SW 1271 (cell line): Measurements from ENCODE around the gene DVL1.

Experiments
- DNase-seq, 2 experiments: peaks; one replicate each; lab custom pipeline; 2025; lab: John Stamatoyannopoulos, UW

The DVL1 gene

DNA sequence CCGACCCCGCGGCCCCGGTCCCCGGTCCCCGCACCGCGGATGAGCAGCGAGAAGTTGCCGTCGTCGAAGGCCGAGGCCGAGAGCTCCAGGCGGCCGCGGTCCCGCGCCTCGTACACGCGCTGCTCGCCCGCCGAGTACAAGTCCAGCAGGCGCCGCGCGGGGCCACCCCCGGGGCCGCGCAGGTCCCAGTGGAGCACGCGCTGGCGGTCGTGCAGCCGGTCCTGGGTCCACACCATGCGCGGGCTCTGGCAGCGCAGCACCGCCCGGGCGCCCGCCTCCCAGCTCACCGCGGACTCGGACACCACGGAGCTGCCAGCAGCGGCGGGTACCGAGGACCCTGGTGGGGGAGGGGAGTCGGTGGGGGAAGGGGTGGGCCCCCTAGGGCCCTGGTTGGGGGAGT is 6.2 kb upstream of the DVL1 start:
- DNase-seq, result no peak

DNA sequence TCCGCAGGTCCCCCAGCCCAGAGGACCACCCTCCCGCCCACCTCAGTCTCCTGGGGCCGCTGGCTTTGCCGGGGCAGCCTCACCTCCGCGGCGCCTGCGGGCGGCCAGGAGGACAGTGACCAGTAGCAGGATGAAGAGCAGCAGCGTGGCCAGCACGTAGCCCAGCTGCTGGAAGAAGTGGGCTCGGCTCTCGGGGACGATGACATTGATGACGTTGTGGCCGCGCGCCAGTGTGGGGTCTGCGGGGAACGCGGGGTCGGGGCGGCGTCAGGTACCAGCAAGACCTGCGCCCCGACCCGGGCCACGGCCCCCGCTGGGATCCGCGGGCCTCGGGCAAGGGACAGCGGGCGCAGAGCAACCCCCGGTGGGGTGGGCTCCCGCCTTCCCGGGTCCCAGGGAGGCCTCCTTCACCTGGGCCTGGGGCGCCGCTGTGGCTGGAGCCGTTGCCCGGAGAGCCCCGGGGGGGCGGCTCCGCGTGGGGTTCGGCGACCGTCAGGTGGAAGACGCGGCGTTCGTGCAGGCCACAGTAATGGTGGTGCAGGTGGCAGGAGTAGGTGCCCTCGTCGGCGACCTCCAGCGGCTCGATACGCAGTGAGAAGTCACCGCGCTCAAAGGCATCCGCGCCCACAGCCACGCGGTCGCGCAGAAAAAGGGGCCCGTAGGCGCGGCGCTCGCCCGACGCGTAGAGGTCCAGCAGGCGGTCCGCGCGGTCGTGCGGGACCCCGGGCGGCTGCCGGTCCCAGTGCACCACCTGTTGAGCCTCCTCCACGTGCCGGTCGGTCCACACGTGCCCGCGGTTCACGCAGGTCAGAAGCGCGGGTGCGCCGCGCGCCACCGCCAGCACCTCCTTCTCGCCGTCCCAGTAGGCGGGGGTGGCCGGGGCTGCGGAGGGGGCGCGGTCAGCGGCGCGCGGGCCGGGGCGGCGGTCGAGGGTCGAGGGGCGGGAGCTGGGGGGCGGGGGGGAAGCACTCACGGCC is 5.3 kb upstream of the DVL1 start:
- DNase-seq, result peak in 1 of 2 experiments; percentile 6

DNA sequence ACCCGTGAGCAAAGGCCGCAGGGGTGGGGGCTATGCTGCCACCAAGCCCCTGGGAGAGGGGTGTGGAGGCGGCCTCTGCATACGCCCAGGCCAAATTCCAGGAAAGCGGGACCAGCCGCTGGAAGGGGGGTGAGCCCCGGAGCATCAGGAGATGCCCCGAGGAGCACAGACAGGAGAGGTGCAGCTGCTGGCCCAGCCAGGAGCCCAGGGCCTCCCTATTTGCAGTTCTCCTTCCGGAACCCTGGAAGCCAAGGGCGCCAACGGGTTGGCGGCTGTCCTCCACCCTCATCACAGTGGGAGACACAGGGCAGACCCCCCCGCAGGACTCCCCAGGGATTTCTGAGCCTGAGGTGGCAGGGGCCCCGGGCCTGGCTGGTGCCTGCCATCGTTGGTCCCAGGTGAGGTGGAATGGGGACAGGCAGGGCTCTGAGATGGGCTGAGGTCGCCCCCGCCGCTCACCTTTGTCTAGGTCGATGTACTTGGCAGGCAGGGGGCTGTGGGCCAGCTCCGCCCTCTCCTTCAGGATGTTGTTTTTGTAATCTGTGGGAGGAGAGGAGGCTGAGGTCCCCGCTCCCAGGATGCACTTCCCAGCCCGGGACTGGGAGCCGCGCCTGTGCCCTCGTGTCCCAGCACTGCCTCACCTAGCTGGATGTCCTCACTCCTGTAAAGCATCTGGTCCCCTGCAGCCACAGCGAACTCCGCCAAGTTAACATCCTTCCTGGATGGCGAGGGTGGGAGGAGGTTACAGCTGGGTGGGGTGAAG is 4.4 kb upstream of the DVL1 start:
- DNase-seq, result no peak

DNA sequence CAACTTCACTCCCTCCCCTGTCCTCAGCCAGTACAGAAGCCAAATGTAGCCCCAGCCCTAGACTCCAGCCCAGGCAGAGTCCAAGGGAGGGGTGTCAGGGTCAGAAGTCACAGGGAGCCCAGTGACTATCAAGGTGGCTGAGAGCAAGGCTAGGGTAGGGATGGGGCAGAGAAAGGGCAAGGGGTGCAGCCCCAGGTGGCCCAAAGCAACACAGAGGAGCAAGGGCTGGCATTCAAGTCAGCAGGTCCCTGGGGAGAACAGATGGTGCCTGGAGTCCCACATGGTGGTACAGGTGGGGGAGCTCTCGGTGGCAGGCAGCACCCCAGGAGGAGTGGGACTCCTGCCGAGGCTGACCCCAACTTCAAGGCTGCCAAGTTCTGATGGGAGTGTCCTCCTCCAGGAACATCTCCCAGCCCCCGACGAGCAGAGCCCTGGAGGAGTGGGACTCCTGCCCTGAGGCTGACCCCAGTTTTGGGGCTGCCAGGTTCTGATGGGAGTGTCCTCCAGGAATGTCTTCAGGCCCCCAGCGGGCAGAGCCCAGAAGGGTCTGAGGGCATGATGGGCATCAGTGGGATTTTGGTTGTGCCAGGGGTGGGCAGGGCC is 3.7 kb upstream of the DVL1 start:
- DNase-seq, result no peak

DNA sequence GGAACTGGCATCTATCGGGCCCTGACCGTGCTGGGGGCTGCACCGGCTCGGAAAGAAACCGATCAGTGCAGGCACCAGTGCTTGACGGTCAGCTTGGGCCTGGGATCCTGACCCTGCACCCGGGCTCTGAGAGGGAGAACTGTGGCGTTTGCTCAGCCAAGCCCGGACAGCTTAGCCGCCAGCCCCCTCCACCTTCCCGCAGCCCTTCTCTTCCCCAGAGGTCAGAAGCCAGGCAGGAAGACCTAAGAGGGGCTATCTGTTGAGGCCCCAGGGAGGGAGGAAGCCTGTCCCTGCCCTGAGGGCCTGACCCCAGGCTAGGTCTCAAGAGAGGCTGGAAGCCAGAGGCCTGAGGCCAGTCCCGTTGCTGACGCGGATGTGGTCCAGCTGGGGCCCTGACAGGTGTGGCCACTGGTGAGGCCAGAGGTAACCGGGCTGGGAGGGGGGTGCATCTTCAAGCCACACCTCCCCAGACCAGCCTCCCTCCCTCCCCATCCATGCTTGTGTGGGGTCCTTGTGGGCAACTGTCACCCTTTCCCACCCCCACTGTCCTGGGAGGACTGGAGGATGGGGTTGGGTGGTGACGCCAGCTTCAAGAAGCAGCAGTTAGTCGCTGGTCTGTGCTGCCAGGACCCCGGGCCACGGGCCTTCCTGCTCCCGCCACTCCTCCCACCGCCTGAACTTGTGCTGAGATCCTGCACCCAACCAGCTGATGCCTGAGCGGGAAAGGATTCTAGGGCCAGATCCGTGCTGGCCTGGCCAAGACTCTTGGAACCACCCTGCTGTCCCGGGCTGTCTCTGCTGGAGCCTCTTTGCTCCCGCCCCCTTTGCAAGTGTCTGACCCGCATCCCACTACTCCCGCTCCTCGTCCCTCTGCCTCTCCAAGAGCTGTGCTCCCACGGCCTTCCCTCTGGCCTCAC is 2.6 kb upstream of the DVL1 start:
- no peak for DNase-seq

DNA sequence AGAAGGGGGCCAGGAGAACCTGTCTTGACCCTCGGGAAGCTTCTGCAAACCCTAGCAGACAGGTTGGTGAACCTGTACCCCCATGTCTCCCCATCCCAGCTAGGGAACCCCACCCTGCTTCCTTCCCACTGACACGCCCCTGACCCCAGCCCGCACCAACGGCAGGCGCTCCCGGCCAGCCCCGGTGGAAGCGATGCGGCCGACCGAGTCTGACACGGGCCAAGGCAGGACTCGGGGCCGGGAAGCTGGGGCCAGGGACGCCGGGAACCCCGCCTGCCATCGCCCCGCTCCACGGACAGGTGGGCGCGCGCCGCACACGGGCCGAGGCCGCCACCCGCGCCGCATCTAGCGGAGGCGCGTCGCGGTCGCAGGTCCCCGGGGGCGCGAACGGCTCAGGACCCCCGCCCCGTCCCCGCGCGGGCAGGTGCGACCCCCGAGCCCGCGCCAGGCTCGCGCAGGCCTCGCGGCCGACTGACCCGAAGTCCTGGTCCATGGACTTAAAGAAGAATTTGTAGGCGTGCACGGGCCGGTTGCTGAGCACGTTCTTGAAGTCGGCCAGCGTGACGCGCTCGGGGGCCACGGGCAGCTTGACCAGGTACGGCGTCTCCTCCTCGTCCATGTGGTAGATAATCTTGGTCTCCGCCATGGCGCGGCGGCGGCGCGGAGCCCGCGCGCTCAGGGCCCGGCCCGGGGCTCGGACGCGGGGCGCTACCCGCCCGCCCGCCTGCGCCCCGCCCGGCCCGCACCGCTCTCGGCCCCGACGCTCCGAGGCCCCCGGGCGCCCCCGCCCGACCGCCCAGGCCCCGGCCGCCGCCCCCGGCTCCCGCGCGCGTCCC is 580 bp downstream of the DVL1 start:
- no peak for DNase-seq

DNA sequence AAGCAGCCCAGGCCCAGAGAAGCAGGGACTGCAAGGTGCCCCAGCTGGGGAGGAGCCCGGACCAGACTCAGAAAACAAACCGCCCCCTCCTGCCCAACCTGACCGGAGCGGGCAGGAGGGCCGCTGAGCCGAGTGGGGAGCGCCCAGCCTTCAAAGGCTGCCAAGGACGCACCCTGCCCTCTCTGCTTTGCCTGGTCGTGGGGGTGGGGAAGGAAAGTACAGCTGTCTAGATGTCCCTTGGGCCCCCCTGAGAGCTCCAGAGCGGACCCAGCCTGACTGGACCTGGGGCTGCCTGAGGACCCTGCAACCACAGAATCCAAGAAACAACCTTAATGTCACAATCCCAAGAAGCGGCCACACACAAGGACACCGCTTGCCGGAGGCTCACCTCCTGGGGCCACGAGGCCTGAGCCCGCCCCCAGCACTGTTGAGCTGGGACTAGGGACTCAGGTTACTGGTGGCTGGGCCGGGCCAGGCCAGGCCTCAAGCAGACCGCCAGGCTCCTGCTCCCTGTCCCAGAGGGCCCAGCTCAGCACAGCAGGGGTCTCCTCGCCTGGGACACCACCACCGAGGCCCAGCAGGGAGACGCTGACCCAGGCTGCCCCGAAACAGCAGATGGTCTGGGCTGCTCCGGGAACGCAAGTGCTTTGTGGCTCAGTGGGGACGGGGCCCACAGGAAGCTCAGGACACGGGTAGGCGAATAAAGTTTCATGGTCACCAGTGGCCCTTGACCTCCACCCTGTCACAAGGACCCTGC is 1.4 kb downstream of the DVL1 start:
- no peak for DNase-seq

DNA sequence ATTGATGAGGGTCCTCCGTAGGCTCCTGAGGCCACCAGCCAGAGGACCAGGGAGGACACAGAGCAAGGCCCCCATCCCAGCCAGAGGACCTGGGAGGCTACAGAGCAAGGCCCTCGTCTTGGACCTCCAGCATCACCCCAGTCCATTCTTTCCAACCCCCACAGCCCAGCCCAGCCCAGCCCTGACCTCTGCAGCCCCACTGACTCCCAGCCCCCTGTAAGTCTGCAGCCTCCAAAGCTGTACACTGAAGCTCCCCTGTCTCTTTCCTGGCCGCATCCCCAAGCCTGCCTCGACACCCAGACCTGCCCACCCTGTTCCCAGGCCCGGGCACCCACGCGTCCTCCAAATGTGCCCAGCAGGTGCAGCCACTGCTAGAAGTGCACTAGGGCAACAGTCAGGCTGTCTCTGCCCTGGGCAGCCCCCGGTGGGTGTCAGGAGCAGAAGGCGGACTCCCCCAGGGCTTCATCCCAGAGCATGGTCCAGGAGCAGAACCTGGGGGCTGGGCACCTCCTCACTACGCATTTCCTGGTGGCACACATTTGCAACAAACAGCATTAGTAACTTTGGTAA is 2.1 kb downstream of the DVL1 start:
- DNase-seq, result no peak

DNA sequence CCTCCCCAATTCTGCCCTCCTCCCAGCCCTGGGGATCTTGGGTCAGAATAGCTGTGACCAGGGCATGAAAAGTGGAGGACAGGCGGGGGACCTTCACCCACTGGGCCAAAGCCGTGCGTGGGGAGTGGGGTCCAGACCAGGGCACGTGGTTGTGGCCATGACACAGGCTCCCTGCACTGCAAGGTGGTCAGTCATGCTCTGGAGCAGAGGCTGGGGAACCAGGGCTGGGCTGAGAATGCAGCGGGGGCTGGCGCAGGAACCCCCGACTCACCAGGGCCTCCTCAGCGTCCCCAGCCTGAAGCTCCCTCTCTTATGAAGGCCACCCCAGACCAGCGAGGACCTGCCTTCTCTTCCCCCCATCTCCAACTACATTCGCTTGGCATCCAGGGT is 2.7 kb downstream of the DVL1 start:
- no peak for DNase-seq

DNA sequence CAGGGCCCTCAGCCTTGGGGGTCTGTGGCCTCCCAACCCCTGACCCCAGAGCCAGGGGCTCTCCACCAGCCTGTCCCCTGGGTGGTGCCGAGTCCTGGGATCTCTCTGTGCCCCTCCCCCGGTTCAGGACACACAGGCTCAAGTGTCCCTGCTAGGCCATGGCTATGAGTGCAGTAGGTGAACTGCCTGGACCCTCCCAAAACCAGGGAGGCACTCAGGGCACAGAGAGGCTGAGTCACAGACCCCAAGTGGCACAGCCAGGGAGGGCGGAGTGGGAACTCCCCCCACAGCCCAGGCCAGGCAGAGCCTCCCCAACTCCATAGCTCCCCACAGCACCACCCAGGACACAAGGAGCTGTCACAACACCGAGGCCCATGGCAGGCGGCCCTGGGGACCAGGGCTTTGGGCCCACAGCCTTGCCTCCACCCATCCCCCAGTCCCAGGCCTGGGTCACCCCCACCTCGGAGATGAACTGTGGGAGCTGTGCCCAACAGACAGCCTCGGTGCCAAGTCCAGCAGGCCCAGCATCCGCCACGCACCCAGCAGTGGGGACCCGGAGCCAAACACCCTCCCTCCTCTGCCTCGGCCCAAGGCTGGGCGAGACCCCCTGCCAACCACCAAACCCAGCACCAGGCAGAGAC is 3.2 kb downstream of the DVL1 start:
- DNase-seq, result no peak

DNA sequence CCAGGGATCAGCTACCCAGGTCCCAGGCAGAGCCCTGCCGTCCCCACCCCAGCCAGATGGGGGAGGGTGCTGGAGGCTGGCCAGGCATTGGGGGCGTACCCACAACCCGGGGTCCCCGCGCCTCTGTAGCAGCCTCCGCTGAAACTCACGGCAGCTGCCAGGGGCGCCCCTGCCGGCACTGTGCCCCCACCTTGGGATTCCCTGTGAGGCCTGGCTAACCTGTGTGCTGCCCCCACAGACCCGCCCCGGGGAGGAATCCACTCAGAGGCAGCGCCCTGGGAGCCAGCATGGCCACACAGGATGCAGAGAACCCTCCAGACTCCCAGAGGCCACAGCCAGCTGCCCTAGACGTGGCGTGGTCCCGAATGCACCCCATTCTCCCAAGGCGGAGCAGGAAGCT is 3.8 kb downstream of the DVL1 start:
- DNase-seq, result no peak

DNA sequence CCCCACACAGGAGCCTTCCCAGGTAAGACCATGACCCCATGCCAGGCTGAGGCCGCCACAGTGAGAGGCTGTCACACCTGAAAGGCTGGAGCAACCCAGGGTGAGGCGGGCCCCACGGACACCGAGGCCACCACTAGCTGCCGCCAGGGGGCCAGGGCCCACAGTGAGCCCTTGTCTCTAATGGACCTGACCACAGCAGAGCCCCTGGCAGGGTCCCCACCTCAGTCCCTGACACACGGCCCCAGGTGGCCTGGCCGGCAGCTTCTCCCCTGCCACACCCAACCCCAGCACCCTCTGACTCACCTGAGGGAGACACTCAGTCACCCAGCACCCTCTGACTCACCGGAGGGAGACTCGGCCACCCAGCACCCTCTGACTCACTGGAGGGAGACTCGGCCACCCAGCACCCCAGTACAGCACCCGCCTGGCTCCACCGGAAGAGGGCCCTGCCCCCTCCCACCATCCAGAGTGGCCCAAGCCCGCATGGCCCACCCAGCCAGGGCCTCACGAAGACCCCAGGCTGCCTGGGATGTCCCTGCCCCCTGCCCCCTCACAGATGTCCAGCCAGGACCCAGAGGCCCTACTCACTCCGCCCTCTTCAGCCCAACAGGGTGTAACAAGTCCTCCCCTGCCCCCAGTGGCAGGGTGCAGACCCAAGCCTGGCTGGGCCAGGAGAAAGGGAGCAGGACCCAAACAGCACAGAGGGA is 4.4 kb downstream of the DVL1 start:
- peak; percentile 63 to 68 for DNase-seq

DNA sequence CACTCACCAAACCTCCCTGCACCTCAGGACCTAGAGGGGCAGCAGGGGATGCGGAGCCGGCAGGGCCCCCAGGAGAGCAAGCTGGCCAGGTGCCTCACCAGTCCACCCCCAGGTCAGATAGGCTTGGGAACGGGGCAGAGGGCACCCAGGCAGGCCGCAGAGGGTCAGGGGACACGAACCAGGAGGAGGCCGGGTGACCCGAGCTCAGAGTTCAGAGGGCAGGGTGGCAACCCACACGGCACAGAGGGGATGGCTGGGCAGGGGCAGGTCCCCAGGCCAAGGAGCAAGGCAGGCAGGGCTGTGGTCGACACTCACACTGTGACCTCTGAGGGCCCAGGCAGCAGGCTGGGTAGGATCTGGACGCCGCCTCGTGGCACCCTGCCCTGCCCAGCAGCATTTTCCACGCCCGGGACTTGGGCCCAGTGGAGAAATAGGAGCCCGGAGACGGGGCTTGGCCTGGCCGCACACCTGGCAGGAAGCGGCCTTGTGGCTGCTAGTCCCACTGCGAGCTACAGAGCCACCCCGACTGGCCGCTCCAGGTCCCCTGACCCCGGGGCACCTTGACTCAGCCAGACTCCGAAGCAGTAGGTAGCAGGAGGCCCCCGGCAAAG is 5.3 kb downstream of the DVL1 start:
- no peak for DNase-seq

DNA sequence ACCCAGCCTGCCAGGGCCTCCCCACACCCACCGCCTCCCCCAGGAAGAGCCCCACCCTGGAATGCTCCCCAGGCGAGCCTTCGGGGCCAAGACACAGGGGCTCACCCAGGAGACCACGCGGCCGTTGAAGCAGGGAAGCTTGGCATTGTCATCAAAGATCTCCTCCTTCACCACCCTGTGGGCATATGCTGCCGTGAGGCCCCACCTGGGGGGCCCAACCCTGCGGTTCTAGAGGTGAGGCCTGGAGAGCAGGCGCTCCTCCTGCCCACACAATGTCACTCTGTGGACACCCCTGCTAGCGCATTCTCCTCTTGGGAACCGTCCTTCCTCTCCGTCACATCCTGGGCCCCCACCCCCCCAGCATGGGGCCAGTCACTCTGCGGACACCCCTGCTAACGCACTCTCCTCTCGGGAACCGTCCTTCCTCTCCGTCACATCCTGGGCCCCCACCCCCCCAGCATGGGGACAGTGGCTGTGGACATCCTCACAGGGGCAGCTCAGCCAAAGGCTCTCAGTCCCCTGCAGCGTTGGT is 6.6 kb downstream of the DVL1 start:
- DNase-seq, result no peak

DNA sequence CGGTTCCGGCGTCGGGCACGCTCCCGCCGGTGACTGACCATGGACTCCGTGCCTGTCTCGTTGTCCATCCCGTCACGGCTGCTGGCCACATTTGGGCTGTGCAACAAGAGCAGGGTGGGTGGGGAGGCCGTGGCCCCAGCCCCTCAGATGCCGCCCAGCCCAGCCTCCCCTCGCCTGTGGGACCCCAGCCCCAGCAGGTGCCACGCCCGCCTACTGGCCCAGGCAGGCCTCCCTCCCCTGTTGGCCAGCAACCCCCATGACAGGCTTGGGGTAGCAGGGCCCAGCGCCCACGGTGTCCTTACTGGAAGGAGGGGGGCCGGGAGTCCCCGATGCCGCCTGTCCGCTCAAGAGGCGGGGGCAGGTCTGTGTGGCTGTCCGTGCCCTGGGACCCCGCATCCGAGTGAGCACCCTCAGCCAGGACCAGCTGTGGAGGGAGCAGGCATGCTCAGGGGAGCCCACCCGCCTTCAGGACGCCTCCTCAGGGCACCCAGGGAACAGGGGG is 7.1 kb downstream of the DVL1 start:
- DNase-seq, result no peak

DNA sequence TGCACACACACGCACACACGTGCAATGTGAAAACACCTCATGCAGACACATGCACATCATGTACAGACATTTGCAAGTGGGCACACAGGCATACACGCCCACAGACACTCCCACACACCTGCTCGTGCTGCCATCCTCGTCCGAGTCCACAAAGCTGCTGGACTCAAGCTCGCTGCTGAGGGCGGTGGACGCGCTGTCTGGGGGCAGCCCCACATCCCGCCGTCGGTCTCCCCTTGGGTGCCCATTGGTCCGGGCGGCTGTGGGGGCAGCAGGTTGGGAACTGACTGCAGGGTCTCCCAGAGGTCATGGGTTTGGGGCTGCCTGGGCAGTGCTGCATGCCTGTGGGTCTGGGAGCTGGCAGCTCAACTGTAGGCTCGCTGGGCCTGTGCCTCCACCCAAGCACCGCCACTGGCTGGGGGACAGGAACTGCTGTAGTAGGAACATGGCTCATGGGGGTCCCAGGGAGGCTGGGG is 7.6 kb downstream of the DVL1 start:
- no peak for DNase-seq

DNA sequence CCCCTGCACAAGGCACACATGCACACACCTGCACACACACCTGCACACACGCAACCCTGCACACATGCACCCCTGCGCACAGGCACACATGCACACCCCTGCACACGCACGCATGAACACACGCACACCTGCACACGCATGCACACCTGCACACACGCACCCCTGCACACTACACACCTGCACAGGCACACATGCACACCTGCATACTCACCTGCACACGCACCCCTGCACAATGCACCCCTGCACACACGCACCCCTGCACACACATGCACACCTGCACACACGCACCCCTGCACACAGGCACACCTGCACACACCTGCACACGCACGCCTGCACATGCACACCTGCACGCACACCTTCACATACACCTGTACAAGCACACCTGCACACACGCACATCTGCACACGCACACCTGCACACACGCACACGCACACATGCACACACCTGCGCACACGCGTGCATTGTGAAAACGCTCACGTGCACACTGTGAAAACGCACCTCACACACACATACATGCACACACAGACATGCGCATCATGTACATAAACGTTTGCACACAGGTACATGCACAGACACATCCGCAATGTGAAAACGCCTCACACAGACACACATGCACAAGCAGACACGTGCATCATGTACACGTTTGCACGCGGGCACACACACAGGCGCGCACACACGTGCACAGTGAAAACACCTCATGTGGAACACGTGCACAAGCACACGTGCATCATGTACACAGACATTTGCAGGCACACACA is 8.2 kb downstream of the DVL1 start:
- DNase-seq, result no peak
